NOMO-1 treated with DMSO at 0.1 percent for 48 hours (cell line): ENCODE data around the gene CEP41.
"Not testable (repeated sequence)": the region's sequence is repeated elsewhere in the genome, so short reads cannot be mapped to it uniquely, and the experiment has no call there.

Experiments used
- DNase-seq: peaks from one replicate; lab custom pipeline; 2025; ENCODE audit not compliant: unreplicated experiment; lab: John Stamatoyannopoulos, UW

The CEP41 gene

DNA sequence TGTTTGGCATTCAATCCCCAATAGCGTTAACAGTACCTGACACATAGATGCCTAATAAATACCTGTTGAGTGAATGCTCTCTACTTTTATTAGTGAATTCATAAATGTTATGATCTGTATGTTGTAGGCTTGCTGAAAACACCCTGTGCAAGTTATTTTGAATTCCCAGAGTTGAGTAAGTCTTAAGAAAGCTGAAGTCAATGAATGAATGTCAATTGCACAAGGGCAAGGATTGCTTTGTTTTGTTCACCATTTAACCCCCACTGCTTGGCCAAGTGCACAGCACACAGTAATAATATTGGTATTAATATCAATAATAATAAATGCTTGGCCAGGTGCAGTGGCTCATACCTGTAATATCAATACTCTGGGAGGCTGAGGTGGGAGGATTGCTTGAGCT lies 50.3 kb downstream of the CEP41 start:
- DNase-seq = no peak

DNA sequence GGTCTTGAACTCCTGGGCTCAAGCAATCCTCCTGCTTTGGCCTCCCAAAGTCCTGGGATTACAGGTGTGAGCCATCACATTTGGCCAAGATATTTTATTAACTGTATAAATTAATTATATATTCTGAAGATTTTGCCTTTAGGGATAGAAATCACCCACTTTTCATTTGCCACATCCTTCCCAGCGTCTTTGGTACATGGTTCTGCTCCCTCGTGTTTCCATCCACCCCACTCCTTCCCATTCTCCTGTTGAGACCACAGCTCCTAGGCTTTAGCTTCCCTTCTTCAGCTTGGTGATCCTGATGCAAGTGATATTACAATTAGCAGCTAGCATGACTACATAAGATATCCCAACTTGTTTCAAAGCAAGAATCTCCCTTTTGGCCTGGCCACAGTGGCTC lies 52.1 kb downstream of the CEP41 start:
- DNase-seq = no peak

DNA sequence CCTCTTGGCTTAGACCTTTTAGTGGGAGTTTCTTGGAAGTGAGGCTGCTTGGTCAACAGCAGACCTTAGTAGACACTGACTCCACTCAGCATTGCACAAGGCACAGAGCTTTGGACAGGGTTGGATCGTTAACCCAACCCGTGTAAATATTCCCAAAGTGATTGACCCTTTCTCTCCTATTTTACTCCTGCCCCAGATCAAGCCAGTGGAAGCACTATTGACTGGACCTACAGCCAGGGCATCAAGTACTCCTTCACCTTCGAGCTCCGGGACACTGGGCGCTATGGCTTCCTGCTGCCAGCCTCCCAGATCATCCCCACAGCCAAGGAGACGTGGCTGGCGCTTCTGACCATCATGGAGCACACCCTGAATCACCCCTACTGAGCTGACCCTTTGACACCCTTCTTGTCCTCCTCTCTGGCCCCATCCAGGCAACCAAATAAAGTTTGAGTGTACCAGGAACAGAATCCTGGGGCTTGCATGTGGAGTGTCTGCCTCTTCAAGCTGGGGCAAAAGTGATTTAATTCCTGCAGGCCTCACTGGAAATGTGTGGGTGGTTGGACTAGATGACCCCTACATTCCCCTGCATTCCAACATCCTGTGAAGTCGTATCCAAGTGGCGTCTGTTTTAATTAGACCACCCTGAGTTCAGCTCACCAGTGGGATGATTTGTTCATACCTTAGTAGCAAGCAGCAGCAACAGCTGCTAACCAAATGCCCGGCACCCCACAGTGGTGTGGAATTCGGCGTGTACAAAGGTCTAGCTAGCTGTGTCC lies 53.0 kb downstream of the CEP41 start:
- DNase-seq = no peak

DNA sequence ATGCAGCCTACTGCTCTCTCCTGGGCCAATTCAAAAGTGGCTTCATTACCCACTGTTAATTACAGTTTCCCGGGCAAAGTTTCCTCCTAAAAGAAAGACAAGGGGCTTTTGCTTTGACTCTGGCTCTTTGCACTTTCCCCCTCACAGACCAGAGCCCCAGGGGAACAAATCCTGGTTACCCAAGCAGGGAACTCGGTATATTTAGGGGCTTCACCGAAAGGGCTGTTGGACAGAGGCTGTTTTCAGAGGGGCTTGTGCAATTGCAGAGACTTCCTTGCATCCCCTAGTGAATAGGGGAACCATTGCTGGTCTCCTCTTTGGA lies 53.5 kb downstream of the CEP41 start:
- no peak for DNase-seq

DNA sequence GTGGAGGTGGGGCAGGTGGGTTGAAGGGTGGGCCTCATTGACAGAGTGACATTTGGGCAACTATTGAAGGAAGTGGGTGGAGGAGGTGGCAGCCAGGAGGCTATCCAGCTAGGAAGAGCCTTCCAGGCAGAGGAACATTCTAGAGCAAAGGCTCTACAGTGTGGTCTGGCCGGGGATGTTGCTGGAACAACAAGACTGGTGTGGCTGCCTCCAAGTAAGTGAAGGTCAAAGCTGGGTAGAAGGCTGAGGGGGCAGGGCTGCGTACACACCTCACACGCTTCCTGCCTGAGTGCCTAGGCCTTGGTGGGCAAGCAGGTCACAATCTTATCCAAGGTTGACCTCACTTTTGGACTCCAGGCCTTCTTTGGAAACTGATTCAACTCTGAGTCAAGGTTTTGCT lies 53.9 kb downstream of the CEP41 start:
- DNase-seq = no peak

DNA sequence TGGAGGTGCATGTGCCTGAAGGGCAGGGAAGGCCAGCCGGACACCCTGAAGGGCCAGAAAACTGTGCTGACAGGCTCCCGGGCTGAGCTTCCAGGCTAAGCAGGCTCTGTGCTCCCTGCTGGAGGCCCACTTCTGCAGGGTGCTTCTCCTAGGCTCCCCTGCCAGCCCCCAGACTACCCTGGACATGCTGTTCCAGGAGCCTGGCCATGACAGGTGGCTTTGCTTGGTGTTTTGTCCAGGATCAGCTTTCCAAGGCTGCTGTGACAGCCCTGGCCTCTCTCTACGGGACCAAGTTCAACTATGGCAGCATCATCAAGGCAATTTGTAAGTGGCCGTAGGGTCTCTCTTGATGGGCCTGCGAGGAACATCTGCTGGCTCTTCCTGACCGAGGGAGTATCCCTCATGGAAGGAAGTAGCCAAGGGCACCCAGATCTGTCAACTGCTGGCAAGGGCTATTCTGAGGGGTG lies 55.2 kb downstream of the CEP41 start:
- DNase-seq = no peak

DNA sequence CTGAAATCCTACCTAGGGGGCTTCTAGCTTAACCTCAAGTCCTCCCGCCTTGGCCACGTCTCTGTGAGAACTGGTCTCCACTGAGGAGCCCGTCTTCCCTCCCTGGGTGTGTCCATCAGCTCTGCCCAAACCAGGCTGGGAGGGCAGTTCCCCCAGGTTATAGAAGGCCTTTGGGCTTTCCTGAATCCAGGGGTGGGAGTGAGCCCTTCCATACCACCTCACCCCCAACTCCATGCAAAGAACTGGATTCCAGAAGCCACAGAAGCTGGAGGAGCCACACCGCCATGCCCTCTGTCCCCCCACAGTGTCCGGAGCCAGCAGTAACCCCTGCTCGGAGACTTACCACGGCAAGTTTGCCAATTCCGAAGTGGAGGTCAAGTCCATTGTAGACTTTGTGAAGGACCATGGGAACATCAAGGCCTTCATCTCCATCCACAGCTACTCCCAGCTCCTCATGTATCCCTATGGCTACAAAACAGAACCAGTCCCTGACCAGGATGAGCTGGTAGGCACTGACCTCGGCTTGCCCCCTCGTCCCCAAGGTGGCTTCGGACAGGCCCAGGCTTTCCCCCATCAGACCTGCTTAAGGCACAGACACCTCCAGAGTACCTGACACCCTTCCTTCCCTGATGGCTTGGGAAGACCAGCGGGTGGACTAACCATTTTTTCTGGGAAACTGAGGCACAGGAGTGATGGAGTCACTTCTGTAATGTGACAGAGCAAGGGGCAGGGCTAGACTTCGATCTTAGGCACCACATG lies 55.8 kb downstream of the CEP41 start:
- DNase-seq = no peak

DNA sequence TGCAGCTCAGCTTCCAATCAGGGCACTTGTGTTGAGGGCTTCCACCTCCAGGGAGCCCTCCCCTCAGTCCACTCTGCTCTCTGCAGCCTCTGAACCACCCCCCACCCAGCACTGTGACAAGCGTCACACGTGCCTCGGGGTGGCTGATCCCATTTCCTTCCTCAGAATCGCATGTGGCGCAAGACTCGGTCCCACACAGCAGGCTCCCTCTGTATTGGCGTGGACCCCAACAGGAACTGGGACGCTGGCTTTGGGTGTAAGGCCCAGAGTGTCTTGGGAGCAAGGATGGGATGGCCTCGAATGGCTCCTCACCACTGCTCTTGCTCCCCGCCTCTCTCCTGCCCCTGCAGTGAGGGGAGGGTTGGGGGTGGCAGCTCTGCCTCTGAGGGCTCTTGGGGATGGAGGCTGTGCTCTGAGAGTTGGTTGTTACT lies 56.4 kb downstream of the CEP41 start:
- no peak for DNase-seq

DNA sequence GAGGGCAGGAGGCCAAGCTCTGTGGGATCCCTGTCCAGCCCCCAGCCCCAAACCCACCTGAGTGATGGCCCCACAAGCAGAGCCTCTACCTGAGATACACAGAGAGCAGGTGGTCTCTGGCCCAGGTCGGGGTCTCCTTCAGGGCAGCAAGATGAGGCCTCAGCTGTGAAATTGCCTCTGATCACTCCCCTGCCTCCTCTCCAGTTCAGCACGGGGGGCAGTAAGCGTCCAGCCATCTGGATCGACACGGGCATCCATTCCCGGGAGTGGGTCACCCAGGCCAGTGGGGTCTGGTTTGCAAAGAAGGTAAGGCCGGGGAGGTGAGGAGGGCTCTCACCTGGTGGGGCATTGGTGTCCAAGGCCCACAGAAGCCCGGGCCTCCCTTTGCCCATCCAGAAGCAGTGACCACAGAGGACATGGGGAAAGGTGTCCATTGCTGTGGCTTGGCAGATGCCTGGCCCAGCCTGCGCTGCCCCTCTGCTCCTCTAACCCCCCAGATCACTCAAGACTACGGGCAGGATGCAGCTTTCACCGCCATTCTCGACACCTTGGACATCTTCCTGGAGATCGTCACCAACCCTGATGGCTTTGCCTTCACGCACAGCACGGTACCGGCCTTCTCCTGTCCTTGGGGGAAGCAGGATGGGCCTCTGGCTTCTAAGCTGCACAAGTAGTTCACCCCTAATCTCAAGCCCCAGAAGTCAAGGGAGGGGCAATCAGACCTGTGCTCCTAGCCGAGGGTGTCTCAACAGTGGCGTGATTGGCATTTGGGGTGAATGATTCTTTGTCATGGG lies 57.4 kb downstream of the CEP41 start:
- DNase-seq = no peak

DNA sequence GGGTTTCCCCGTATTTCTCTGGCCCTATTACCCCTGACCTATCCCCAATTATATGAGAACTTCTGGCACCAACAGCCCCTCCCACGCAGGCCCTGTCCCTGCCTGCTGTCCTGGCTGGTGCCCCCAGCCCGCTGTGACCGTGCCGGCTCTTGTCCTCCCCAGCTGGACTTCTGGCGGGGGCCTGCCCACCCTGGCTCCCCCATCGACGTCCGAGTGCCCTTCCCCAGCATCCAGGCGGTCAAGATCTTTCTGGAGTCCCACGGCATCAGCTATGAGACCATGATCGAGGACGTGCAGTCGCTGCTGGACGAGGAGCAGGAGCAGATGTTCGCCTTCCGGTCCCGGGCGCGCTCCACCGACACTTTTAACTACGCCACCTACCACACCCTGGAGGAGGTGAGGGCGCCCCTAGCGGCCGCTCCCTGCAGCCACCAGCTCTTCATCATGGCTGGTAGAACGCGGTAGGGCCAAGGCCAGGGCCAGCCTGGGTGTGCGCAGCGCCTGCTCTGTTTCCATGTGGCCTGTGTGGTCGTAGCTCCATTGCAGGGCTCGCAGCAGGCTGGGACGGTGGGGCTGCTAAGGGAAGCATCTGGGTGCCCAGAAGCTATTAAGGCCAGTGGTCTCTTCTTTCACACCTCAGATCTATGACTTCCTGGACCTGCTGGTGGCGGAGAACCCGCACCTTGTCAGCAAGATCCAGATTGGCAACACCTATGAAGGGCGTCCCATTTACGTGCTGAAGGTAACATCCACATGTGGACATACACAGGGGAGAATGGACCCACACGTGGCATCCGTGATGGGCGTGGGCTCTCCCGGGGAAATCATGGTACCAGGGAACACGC lies 59.1 kb downstream of the CEP41 start:
- DNase-seq = no peak

DNA sequence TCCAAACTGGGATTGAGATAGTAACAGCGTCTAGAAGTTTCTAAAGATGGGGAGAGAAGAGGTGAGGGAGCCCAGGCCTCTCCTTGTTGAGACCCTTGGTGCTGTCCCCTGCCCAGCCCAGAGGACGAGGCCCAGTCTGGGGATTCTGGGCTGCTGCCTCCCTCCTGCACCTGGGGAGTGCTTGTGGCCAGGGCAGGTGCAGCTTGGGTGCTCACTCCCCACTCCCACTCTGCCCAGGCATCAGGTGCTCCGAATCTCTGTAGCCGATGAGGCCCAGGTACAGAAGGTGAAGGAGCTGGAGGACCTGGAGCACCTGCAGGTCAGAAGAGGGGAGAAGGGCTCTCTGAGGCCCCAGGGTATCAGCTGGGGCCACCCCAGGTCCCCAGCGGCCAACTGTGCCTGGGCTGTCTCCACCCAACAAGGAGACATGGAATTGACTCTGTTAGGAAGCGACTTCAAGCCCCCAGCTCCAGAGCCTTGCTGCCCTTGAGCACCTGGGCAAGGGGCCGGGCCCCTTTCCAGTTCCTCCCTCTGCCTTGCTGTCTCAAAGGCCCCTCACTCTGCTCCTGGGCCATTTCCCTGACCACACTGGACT lies 59.9 kb downstream of the CEP41 start:
- no peak for DNase-seq

DNA sequence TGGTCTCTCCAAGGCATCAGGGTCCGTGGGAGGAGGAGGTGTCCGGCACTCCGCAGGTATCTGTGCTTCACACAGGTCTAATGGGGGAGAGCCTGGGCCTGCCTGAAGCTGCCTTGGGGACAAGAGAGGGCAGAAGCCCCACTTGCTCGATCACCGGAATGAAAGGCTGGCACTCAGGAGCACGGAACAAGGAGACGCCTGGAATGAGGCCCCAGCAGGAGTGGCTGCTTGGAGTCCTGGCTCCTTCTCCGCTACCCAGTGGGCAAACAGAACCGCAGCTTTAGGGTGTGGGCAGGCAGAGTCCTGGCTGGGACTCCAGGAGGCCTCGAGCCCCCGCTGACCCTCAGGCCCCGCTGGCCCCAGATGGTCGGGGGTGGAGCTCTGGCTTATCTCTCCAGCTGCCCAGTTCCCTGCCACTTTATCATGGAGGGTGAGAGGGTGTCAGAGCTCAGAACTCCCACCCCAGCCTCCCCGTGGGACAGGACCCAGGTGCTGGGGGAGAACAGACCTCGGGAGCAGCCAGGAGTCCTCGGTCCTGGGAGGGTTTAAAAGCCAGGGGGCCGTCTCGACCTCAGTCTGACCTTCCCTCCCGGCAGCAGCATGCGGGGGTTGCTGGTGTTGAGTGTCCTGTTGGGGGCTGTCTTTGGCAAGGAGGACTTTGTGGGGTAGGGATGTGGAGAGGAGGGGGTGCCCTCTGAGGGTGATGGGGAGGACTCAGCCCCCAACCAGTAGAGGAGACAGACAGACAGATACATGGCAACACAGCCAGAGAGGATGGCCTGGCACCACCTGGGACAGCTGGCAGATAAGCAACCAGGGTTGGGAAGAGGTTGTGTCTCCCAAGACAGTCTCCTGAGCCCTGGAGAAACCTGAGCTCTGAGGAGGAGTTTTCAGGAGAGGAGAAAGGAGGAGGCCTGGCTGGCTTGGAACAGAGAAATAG lies 60.6 kb downstream of the CEP41 start, which contains the start of gene CPA1:
CPA1 (plus strand) TSS at position 574 of the 940 bp plus-strand sequence; CDS start at position 601, 27 bp downstream.
- no peak for DNase-seq

DNA sequence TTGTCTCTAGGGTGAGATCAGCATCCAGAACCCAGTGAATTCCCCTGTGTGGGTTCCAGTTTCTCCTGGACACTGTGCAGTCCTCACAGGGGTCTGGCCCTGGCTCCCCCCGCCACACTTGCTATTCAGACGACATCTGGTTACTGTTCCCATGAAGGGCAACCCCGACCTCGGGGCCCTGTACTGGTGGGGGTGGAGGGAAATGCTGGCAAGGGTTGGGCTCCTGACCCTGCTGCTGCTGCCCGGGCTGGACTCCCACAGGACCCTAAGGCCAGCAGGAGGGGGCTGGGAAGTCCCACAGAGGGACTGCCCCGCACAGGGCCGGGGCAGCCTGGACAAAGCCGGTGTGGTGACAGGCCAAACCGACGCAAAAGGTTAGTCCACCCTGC lies 61.3 kb downstream of the CEP41 start:
- DNase-seq = no peak

DNA sequence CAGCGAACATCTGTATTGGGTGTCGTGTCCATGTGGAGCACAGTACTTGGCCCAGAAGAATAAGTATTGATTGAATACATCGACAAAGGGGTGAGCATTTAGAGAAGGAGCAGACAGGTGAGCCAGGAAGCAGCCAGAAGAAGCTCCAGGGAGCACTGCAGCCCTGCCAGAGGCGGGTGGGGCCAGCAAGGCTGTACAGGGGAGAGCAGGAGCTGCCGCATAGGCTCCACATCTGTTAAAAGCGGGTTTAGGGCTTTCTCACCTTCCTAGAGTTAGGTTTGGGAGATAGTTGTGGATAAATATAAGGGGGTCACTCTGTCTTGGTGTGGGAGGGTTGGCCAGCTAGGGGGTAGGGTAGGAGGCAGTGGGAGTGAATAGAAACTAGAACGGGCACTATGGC lies 61.8 kb downstream of the CEP41 start:
- no peak for DNase-seq

DNA sequence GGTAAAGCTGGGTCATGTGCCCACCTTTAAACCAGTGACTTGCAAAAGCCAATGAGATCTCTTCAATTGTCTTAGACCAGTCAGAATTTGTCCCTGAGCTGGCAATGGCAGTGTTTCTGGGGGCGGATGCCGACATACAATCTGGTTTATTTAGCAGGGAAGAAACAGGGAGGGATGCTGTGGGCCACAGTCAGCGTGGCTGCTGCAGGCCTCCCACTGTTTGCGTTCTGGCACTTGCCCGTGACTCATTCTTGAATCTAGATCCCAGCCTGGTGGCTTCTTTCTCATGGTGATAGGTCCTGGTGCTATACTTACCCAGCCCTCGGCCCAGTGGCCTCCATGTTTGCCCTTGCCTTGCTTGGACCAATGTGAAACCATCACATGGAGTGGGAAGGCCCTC lies 63.6 kb downstream of the CEP41 start:
- no peak for DNase-seq

DNA sequence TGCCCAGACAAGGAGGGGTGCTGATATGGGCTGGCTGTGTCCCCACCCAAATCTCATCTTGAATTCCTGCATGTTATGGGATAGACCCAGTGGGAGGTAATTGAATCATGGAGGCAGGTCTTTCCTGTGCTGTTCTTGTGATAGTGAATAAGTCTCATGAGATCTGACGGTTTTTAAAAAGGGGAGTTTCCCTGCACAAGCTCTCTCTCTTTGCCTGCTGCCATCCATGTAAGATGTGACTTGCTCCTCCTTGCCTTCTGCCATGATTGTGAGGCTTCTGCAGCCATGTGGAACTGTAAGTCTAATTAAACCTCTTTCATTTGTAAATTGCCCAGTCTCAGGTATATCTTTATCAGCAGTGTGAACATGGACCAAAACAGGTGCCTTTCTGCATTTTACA lies 64.4 kb downstream of the CEP41 start:
- DNase-seq = not testable (repeated sequence)

DNA sequence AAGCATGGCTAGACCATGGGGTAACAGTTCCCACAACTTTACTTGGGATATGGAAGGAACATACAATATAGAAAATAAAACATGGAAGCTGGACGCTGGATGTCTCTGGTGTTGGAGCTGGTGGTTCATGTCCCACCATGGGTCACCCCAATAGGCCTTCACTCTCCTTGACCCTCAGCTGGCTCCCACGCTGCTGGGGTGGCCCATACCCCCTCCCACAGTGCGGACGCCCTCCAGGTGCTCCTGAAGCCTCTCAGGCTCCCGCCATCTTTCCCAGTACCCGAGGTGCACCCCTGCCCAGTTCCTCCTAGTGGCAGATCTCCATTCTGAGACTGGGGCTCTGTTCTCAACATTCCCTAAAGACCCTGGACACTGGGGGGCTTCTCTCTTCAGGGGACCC lies 66.3 kb downstream of the CEP41 start:
- DNase-seq = no peak

DNA sequence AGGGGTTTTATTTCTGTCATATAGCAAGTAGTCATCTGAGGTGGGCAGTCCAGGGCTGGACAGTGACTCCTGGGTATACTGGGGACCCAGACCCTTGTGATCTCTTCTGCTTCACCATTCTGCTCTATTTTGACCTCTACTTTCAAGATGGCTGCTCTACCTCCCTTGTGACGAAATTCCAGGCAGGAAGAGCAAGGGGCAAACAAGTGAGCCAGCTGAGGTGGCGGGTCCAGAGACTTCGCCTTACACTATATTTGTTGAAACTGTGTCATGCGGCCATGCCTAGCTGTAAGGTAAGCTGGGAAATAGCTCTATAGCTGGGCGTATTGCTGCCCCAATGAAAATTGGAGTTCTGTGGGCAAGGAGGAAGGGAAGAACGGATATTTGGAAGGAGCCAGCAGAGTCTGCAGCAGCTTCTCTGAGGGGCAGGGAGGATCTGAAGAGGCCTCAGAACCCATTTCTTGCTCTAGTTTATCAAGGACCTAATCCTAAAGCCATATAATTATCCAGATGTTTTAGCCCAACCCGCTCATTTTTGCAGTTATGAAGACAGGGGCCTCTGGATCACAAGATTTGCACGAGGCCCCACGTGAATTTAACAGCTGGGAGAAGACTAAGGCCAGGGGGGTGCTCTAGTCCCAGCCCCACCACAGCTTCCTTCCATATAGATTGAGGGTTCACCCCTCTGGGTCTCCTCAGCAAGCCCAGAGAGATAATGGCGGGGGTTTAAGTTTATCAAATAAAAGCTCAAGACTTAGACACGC lies 68.2 kb downstream of the CEP41 start:
- DNase-seq = no peak

DNA sequence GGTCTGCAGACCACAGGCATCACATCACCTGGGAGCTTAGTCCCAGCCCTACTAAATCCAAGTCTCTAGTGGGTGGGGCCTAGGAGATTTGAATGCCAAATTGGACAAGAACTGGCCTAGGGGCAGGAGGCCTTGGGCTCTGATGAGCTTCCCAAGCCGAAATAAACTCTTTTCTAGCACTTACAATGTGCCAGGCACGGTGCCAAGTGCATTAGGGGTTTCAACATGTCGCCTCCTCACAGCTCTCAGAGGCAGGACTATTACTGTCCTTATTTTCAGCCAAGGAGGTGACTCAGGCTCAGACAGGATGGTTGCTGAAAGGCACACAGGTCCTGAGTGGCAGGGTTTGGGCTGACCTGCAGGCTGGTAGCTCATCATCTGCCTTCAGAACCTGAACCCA lies 69.8 kb downstream of the CEP41 start:
- DNase-seq = no peak
